Stimulated activated CD4-positive, alpha-beta T cell treated with anti-CD3 and anti-CD28 coated beads, Interleukin-1b, Interleukin-23, amount 100 ng/mL, for 24 hours (primary cell): ENCODE data around the gene TBL1XR1.

ENCODE experiments used
- DNase-seq, 4 experiments: peaks; one replicate each; pipeline ENCODE4 v3.0.0-alpha.2; 2020; ENCODE audit warnings: low read depth in 4 of 4, low spot score in 1 of 4

Gene TBL1XR1

DNA sequence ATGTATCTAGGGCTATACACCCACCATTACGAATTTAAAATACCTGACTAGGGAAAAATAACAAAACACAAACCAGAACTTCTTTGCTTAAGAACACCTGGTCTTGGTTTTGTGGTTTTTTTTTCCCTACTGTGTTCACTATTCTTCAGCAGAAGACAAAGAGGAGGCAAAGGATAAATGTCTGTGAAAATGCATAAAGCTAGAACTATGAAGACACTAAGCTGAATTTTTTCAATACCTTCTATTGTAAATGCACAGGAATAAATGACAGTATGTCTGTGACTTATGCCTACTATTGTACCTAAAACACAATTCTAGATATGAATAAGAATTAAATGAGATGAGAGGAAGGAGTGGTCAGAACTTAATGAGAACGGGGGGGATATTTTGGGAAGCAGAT lies 86.9 kb downstream of the TBL1XR1 start:
- DNase-seq: no peak

DNA sequence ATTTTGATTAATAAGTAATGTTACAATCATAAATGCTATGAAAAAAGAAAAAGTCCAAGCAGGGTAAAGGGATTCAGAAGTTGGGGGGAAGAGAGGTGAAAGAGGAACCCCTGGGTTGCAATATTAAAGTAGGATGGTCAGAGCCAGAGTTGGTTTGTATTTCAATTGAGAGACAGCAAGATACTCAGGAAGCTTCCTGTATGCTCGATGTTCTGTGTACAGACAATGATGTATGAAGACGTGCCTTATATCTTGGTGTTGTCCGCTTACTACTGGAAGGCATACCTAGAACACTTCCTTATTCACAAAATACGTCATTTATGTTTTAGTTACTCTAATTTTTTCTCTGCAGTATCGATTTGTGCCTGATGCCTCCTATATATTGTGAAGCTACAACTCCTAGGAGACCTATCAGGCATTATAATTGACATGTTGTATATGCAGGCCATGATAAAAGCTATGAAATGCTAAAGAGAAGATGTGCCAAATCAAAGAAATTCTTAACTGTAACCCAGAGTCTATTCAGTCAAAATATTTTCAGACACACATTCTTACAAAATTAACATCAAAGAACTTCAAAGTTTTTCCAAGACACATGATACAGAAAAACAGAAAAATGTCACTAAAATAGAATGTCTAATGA lies 87.5 kb downstream of the TBL1XR1 start:
- DNase-seq: no peak

DNA sequence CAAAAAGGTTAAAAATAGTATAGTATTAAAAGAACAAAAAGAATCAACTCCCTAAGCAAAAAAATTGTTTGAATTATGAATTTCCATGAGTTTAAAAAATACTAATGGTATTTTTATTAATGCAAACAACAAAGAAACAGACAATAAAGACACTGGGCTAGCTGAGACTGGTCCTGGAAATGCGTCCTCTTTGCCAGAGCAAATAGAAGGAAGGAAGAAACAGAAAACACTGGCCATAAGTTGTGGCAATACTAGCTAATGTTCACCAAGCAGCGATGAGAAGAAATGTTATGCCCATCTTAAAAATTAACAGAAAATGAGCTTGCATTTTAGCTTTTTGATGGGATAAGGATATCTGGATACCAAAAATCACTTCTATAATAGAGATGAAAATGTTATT lies 88.6 kb downstream of the TBL1XR1 start:
- no peak for DNase-seq

DNA sequence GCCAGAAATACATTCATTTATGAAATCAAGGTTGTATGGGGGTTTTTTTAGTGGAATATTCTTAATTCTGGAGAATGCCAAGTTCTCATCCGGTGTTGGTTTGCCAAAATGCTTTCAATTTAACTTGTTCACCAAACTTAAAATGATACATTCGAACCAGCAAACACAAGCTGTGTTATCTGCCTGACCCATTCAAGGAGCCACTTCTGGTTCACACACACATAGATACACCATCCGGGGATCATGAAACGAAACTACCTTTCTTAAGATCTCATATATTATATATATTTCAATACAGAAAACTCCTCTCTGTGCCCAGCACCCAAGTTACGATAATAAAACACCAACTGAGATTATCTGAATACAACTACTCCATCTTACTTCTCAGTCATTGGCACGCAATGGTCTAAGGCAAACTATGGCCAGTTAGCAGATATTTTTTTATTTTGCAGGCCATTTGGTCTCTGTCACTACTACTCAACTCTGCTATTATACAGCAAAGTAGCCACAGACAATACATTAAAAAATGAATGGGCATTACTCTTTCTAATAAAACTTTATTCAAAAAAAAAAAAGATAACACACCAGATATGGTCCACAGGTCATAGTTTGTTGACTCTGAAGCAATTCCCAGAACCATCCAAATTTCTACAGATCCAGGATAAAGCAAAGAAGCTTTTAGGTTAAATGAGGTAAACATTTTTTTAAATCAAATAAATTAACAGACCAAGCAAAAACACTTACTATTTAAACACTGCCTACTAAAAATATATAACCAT lies 89.6 kb downstream of the TBL1XR1 start:
- DNase-seq: no peak

DNA sequence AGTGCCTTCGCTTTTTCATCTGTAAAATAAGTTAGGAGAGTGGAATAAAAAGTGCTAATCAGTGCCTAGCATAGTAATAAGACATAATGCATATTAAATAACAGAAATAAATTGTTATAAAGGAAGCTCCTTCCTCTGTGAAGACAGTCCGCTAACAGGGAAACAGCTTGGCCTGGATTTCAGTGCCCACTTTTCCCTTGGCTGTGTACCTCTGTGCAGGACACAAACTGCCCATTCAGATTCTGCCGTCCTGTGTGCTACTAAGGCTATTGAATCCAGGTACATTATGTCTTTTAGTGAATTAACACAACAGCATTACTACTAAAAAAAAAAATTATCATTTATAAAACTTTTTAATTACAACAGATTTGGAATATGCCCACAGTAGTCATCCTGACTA lies 90.7 kb downstream of the TBL1XR1 start:
- no peak for DNase-seq

DNA sequence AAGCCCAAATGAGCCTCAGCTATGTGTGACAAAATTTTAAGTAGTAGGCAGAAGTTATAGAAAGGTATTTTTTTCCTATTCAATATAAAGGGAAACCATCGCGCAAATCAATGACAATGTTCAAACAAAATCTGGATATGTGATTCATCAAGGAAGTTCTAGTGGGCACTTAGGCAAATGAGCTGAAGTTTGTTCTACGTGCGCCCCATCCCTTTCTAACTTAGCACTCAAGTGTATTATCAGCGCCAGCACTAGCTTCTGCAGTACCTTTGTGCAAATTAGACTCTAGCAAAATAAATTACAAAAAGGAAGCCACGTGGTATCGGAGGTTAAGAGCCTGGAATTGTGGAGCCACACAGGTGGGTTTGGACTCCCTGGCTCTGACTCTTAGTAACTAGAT lies 91.1 kb downstream of the TBL1XR1 start:
- DNase-seq: no peak

DNA sequence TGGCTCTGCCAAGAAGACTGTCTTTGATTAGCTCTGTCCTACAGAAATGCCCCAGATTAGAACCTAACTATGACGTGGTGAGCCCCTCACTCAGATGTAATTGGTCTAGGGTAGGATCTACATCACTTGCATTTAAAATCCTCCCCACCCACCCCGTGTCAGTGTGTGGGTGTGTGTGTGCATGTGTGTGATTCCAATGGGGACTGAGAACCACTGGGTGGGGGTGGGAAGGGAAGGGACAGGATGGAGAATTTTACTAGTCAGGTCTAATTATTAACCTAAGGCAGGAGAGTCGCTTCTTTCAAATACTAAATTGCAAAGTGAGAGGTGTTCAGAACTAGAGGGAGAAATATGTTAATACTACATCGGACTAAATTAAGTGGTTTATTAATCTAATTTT lies 91.7 kb downstream of the TBL1XR1 start:
- DNase-seq: no peak

DNA sequence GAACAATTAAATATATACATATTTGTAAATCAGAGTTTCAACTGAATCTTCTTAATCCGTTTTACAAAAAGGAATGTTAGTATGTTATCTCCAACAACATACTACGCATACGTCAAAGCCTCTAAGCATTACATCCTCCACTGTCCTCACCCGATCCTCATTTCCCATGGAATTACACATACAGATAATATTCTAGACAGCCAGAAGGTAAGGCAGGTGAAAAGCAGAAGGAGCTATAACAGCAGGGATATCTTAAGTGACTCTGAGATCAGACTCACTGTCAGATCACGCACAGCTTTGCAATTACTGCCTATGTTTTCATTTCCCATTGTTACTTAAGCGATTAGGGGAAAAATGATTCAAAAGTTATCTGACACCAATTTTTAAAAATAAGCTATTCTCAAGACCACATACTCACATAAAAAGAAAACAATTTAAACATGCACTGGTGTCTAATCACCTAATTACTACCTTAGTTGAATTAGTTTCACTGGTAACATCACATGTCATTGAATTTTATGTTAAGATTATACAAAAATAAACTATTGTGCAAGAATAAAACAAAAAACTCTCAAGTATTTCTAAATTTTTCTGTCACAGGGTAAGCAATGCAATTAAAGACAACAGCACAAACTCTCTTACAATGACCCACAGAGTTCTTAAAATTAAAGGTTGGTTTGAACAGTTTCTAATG lies 92.8 kb downstream of the TBL1XR1 start:
- DNase-seq: no peak

DNA sequence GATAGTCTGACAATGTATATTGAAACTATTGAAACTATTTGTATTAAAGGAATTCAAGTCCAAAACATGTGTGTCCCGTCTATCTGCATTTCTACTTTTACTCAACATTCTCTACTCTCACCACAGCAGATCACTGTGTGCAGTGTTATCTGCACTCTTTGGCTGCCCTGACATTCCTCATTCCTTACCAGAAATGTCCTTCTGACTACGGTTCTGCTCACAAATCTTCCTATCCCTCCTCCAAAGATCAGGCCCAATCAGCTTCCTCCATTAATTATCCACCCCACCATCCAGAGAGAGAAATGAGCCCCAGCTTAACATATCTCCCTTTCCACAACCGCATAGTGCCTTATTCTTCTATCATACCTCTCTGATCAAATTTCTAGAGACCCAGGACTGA lies 94.7 kb downstream of the TBL1XR1 start:
- DNase-seq: no peak

DNA sequence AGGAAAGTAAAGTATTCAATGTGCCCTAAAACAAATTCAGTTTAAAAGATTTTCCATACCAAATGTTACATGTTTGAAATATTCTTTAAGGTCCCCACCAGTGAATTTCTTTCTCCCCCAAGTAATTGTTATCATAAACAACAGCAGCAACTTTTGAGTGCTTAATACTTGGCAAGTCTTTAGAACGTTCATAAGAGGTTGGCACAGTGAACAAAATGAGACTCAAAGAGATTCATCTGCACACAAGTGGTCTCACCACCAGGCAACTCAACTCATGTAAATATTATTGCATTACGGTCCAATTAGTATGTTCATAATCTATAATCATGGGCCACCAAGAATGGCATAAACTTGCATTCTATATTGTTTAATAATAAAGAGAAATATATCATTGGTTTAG lies 98.7 kb downstream of the TBL1XR1 start:
- DNase-seq: no peak

DNA sequence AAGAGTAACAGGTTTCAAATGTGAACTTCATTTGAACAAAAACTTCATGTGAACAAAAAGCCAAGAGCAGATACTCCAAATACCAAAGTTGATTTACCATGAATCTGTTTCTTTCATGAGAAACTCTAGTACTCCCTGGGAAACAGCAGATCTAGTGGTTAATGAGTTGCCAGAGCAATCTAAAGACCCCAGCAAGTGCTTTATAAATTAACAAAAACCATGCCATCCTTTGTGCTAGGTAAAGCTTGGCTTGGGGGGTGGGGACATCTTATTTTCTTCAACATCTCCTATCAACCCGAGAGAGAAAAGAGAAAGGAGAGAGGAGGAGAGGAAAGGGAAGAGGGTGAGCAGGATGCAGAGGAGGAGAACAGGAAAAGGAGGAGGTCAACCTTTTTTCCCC lies 100.7 kb downstream of the TBL1XR1 start:
- DNase-seq: no peak

DNA sequence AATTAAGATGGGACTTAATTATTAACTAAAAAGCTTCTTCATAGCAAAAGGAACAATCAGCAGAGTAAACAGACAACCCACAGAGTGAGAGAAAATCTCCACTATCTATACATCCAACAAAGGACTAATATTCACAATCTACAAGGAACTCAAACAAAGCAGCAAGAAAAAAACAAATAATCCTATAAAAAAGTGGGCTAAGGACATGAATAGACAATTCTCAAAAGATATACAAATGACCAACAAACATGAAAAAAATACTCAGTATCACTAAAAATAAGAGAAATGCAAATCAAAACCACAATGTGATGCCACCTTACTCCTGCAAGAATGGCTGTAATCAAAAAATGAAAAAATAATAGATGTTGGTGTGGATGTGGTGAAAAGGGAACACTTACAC lies 103.3 kb downstream of the TBL1XR1 start:
- DNase-seq: no peak

DNA sequence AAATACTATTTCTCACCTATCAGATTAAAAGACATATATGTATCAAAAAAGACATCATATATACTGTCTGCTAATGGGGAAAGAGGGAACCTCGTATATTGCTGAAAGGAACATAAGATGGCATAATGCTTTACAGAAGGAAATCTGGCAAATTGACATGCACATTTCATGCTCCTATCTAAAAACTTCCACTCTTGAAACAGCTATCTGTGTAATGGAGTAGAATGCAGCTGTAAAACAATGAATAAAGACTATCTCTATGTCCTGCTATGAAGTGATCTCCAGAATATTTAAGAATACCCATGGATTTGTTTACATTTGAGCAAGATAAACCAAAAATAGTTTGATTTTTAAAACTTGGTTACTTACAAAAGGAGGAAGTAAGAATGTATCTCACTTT lies 107.4 kb downstream of the TBL1XR1 start:
- DNase-seq: no peak

DNA sequence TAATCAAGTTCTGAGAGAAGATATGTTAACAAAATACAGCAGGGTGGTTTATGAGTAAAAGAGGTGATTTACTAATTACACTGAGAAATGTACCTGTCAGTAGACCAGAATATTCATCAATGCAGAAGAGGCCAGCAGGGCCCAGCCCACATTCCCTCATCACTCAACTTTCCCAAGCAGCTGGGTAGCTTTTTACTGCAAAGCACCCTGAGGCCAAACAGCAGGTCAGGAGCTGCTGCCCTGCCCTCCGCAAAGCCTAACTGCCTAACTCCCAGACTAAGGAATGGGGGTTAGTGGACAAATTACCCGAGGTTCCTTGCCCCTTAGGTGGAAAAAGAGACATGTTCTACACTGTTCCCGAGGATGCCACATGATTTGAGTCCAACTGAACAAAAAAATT lies 108.2 kb downstream of the TBL1XR1 start:
- DNase-seq: no peak

DNA sequence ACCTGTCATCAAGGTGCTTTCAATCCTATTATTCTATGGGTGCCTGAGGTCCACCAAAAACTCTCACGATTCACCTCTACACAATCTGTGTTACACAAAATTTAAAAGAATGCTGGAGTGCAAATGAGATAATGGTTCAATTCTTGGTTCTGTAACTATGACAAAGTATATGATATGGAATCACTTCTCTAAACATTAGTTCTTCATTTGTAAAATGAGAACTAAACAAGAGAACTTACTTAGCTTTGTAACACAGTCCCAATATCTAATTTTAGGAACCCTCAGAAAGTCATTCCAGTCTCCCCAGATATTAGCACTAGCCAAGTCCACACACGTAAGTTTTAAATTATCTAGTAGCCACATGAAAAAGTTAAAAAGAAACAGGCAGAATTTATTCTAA lies 111.5 kb downstream of the TBL1XR1 start:
- DNase-seq: no peak

DNA sequence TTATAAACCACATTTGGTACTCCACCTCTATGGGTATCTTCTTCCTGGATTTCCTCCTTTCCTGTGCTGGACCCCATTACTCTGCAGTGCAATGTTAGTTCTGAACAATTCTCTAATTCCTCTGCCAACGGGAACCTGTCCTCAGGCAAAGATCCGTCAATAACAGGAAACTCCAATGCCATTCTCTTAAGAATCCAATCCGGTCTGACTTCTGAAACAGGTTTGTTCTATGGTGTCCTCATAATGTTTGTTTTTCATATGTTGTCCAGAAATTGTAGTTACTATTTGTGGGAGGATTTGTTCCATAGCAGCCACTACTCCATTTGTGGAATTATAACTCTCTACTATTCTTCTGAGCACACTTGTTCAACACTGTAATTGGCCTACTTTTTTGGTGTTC lies 112.7 kb downstream of the TBL1XR1 start:
- DNase-seq: no peak

DNA sequence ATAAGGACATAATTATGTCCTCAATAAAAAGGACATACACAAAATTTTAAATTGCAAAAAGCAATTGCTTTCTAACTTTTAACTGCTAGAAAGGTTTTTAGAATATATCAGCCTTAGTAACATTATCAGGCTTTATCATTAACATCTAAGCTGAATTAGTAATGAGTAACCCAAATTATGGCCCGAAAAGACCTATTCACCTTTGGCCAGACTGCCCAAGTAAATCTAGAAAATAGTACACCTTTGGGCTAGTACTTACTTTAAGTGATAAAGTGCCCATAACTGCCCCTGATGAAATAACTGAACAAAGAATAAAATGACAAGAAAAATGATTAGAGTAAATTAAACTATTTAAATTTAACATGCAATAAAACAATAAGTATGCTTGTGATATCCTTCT lies 117.2 kb downstream of the TBL1XR1 start:
- DNase-seq: no peak

DNA sequence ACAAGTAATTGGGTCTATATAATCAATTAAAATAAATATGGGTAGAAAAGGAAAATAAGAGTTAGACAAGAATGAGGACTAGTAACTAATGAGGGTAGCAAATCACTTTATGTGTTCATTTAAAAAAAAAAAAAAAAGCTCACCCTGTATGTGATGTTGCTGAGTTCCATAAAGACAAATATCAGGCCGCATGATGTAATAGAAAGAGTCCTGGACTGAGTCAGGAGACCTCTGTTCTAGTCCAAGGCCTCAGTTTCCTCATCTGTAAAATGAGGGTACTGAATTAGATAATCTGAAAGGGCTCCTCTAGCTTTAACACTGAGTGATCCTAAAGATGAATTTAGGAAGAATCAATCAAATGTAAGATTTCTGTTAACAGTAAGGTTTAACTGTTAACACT lies 117.6 kb downstream of the TBL1XR1 start:
- DNase-seq: no peak

DNA sequence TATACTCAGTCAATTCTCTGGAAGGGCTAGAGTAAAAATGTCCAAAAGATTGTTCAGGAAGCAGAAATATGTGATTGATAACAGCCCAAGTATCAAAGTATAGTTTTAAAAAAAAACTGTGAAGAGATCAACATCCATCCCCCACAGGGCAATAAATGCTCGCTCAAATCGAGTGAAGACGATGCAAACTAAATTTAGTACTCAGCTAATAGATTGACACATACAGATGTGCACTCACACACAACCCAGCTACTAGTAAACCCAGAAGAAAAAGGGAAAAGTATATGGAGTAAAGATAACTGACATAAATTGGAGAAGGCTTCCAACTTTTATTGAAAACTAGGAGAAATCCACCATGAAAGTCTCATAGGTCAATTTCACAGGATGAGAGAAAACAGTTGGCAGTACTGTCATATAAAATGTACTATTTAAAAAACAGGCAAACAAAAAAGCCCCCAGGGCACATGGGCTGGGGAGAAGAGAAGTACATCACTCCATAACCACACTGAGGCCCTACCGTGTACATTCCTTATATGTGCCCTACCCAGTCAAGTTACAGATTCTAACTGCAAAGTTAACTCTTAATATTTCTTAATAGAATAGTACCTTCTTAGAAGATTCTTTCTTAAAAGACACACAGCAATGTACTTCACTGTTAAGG lies 125.7 kb downstream of the TBL1XR1 start:
- DNase-seq: no peak

DNA sequence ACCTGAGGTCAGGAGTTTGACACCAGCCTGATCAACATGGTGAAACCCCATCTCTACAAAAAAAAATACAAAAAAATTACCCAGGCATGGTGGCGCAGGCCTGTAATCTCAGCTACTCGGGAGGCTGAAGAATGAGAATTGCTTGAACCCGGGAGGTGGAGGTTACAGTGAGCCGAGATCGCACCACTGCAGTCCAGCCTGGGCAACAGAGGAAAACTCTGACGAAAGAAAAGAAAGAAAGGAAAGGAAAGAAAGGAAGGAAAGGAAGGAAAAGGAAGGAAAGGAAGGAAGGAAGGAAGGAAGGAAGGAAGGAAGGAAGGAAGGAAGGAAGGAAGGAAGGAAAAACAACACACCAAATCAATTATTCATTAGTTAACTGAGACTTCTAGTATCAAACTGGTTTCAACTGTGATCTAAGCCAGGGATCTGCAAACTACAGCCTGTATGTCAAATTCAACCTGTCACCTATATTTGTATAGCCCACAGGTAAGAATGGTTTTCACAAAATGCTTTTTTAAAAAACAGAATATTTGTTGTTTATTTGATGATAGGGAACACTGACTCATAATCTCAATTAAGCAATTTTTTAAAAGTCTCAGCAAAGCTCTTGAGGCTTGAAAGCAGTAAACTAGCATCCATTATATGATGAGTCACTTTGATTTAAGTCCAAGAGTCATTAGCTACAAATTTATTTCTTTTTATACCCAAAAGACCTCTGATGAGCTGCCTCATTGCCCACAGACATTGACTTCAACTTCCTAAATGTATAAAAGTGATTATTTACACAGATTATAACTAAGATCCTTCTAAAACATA lies 127.6 kb downstream of the TBL1XR1 start:
- no peak for DNase-seq

DNA sequence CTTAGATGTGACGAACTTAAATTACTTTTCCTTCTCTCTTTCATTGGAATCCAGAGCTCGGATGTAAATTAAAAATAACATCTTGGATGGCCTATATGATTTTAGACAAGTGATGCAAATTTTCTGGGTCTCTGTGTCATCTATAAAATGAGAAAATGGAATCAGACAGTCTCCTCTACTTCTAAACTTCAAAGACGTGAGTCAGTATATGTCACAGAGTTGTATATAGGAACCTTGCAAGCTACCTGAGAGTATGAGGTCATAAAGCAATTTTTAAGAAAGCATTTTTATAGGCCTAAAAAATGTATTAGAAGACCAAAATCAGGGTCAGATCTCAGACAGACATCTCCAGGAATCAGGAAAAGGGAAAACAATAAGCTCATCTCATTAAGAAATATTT lies 128.3 kb downstream of the TBL1XR1 start:
- no peak for DNase-seq
